OCI-LY3 (cell line): Measurements from ENCODE around the gene SFSWAP.

Source experiments
- CTCF ChIP-seq: fragments of 200-600, 300-600 bp; sonication (generic); IDR thresholded peaks from 2 replicates; pipeline ENCODE4 v1.5.1; 2014; ENCODE audit warnings: antibody characterized with exemption, low read length, low read depth
- EZH2phosphoT487 ChIP-seq: fragments of 200-600 bp; shearing (Covaris generic); IDR thresholded peaks from 2 replicates; pipeline ENCODE4 v1.6.1; 2018; ENCODE audit warnings: antibody characterized with exemption, mixed run types, low read depth

GRCh38 chr12:131674373-131674772, 36.5 kb upstream of the SFSWAP start:
- TF ChIP-seq CTCF (no peak), EZH2phosphoT487 (no peak)
